ENCODE results near the gene ERI2.
"Not testable (repeated sequence)": the region's sequence is repeated elsewhere in the genome, so short reads cannot be mapped to it uniquely, and the experiment has no call there.

ERI2 gene

GRCh38 chr16:20818929-20819585, 12.8 kb upstream of the ERI2 start:
- DNase-seq, result no peak

- no peak for DNase-seq
Measured at GRCh38 chr16:20814784-20815183, 8.5 kb upstream of the ERI2 start.

- no peak for DNase-seq
Measured at GRCh38 chr16:20812510-20812909, 6.2 kb upstream of the ERI2 start.

- DNase-seq, result no peak
Measured at GRCh38 chr16:20811889-20812439, 5.7 kb upstream of the ERI2 start.

DNA sequence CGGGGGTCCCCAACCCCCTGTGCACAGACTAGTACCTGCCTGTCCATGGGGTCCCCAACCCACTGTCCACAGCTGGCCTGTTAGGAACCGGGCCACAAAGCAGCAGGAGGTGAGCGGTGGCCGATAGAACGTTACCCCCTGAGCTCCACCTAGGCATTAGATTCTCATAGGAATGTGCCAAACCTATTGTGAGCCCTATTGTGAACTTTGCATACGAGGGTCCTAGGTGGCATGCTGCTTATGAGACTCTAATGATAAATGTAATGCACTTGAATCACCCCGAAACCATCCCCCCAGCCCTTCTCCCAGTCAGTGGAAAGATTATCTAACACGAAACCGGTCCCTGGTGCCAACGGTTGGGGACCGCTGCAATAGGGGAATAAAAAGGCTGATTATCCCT, 1.6 kb upstream of the ERI2 start:
- no peak for DNase-seq

DNA sequence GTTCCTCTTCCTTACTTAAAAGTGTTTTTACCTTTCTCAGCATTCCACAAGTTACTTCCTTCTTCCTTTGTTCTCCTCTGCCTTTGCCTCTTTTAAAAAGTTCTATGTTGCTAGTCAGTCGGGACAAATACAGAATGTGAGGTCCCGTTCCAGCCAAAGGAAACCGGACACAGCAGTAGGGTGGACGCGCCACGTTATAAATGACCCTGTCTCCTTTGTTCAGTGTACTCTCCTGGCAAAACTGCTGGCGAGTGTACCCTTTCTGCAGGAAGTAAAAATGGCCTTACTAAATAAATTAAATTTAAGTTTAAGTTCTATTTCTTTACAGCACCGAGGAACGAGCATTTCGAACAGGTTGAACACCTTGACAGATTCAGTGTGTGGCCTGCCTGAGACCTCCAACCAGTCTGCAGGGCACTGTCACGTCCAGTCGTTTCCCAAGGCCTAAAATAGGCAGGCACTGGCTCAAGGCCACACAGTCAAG, 546 bp downstream of the ERI2 start:
- not testable (repeated sequence) for DNase-seq

GRCh38 chr16:20803561-20804214, 2.6 kb downstream of the ERI2 start:
- no peak for DNase-seq

DNA sequence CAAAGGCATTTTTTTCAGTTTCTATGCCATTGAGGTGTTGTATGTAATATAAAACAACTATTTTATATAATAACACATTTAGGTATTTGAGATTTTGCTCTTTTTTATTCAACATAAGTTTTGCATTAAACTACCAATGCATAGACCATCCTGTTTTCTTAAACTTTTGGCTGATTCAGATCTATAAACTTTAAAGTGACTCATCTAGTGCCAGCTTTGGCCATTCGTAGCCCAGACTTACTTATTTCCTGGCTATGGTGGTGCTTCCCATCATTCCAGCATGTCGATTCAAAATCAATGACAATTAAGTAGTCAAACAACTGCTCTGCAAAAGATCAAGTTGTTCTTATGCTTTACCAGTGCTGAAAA, 3.1 kb downstream of the ERI2 start:
- no peak for DNase-seq

- no peak for DNase-seq
Measured at GRCh38 chr16:20801278-20801677, 5.0 kb downstream of the ERI2 start.

DNA sequence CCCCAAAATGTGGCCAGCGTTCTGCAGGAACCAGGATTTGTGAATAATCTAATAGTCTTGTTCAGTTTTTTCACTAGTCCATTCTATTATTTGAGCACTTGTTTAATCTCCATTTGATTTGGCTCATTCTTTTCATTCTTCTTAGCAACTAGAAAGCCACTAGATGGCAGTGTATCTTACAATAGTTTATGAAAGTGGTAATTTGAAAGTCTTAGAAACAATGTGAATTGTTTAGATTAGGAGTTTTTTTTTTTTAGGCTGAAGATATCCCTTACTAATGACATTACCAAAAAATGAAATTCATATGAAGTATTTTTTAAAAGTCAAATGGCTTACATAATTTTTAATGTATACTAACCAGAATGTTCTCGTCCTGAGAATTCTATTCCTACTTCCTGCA, 6.7 kb downstream of the ERI2 start:
- no peak for DNase-seq

- no peak for DNase-seq
Measured at GRCh38 chr16:20798364-20798763, 7.9 kb downstream of the ERI2 start.

DNA sequence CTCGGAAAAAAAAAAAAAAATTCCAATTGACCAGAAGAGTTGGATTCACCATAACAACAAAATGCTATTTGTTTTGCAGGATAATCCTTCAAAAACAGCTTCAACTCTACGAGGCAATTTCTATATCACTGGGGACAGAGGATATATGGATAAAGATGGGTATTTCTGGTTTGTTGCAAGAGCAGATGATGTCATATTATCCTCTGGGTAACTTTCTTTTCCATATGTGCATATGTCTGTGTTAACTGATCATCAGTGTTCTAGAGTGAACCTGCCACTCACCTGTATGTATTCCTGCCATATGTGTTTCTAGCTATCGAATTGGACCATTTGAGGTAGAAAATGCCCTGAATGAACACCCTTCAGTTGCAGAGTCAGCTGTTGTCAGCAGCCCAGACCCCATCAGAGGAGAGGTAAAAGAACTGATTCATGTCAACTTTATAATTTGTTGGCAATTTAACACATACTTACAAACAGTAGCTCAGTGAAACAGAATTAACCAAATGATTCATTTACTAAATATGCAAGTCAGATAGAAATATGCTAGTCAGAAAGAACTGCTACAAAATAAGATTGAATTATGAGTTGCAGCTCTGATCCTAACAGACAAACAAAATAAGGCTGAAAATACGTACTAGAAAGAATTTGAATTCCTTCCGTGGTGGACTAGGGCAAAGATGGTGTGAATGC, 14.2 kb downstream of the ERI2 start:
- DNase-seq, result no peak

- DNase-seq, result no peak
Measured at GRCh38 chr16:20789130-20789529, 17.1 kb downstream of the ERI2 start.

DNA sequence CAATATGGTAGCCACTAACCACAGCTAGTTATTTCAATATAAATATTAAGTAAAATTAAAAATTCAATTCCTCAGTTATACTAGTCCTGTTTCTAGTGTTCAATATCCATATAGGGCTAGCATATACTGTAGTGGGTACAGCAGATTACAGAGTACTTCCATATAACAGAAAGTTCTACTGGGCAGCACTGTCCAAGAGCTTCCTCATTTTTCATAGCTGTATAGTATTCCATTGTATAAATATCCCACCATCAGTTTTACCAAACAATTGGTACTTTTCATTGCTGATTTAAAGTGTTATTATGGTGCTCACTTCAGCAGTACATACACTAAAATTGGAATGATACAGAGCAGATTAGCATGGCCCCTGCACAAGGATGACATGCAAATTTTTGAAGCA, 22.1 kb downstream of the ERI2 start:
- DNase-seq, result no peak

GRCh38 chr16:20782470-20782869, 23.8 kb downstream of the ERI2 start:
- DNase-seq, result no peak

DNA sequence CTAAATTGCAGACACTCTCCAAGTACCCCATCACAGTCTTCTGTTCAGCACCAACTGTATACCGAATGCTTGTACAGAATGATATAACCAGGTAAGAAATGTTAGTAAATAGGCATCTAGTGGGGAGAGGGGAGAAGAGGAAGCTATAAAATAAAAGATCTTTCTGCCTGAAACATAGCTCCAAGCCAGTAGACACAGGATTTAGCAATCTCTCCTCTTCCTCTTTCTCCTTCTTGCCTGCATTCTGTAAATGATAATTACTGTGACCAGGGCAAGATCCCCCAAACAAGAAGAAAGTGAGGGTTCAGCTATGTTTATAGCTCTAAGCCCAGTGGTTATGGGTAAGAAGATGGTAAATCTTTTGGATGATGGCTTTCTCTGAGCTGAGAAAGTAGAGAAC, 24.6 kb downstream of the ERI2 start:
- DNase-seq, result no peak

DNA sequence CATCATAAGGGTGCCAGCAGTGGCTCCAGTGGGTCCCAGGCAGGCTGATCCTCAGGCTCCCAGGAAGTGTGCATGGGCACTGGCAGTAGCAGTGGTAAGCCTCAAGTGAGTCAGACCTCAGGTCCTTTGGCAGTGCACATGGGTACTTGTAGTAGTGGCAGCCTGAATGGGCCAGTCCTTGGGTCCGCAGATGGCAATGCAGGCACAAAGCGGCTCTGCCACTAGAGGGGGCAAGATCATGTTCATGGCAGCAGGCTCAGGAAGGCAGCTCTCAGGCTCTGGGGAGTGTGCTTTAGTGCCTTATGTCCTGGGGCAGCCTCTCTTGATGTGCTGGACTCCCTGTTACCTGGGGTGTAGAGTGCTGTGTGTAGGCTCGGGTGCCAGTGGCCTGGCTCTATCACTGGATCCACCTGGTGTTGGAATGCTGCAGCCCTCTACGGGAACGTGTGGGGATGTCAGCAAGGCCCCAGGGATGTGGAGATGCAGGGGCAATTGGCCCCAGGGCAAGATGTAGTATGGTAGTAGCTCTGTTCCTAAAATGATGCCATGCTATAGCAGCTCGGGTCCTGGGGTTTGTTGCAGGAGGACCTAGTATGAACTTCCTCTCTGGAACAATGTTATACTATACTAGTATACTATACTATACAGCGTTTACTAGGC, 31.4 kb downstream of the ERI2 start:
- DNase-seq, result peak; percentile 69 to 73

DNA sequence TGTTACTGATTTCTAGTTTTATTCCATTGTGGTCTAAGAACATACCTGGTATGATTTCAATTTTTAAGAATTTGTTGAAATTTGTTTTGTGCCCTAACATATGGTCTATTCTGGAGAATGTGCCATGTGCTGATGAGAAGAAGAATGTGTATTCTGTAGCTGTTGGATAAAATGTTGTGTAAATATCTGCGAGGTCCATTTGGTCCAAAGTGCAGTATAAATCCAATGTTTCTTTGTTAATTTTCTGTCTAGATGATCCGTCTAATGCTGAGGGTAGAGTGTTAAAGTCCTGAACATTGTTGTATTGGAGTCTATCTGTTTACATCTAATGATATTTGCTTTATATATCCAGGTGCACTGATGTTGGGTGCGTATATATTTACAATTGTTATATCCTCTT, 32.6 kb downstream of the ERI2 start:
- no peak for DNase-seq

GRCh38 chr16:20768818-20769217, 37.5 kb downstream of the ERI2 start:
- DNase-seq, result no peak

DNA sequence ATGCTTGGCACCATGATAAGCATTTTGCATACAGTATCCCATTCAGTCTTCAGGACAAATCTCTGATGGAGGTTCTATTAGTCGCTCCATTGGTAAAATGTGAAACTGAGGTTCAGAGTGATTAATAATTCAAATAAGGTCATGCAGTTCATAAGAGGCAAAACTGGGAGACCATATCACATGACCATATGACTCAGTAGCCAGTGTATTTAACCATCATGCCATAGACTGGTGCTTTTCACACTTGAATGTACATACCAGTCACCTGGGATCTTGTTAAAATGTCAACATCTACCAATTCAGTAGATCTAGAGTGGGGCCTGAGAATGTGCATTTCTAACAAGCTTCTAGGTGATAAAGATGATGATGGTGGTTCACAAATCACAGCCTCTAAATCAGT, 38.2 kb downstream of the ERI2 start:
- no peak for DNase-seq

DNA sequence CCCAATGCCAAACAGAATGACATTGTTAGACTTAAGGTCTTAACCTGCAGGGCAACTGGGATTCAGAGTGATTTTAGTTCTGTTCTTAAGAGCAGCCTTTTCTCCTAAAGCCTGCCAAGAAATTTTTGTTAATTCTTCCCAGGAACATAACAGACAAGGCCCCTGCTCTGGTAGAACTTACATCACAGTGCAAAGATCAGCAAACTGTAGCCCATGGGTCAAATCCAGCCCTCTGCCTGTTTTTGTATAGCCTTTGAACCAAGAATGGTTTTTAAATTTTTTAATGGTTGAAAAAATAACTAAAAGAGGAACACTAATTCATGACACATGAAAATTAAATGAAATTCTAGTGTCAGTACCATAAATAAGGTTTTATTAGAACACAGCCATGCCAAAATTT, 38.7 kb downstream of the ERI2 start:
- no peak for DNase-seq

GRCh38 chr16:20766294-20766693, 40.0 kb downstream of the ERI2 start:
- DNase-seq, result no peak

- no peak for DNase-seq
Measured at GRCh38 chr16:20765732-20766131, 40.5 kb downstream of the ERI2 start.

Measured in stimulated activated CD4-positive, alpha-beta T cell treated with anti-CD3 and anti-CD28 coated beads, Interleukin-2, amount 100 ng/mL, for 24 hours (primary cell).